Measurements from ENCODE around the gene ULK4. TPM values are rescaled to one million over a fixed set of nuclear protein-coding genes. Genes with fewer than 3 reads are reported as not detected.

ULK4 gene
- total and polyA plus RNA-seq, 12 donors, result 1.6 to 24.5 (median 6.9) TPM

- Histone ChIP-seq H3K4me1 (replicated peaks in 1 of 2) (no peaks in the 10 kb centered on the region), H3K27ac (no peak overlapping the region), H3K4me3 (no peak overlapping the region), H3K36me3 (replicated peaks in 1 of 2) (no peaks in the 10 kb centered on the region), H3K9me3 (replicated peaks in 1 of 3) (no peaks in the 10 kb centered on the region), H3K27me3 (no peaks in the 10 kb centered on the region)
- TF ChIP-seq CTCF (IDR thresholded peaks at IDR 0.05), result no peak
- DNase-seq, result no peak
- intact Hi-C loops (cut with DNase I), result no loop called here
- 94 to 99% (median 97%) methylated on average over 3 of the region's 3 CpGs for WGBS, 4 donors
Measured at GRCh38 chr3:41301548-41301947, 660.4 kb downstream of the ULK4 start.

GRCh38 chr3:41299036-41299435 is 662.9 kb downstream of the ULK4 start:
- H3K9me3 ChIP-seq (replicated peaks in 1 of 3), result no peaks in the 10 kb centered on the region
- H3K4me1 ChIP-seq (replicated peaks in 1 of 2), result no peaks in the 10 kb centered on the region
- H3K36me3 ChIP-seq (replicated peaks in 1 of 2), result no peaks in the 10 kb centered on the region
- intact Hi-C loops (cut with DNase I), result no loop called here
- no peak for DNase-seq
- no peaks in the 10 kb centered on the region for H3K27me3 ChIP-seq
- H3K4me3 ChIP-seq, result no peak overlapping the region
- H3K27ac ChIP-seq, result no peak overlapping the region
- 73 to 96% (median 89%) methylated on average over 3 of the region's 3 CpGs for WGBS, 4 donors
- TF ChIP-seq POLR2A (IDR thresholded peaks at IDR 0.05), result no peak
- TF ChIP-seq CTCF (IDR thresholded peaks at IDR 0.05), result no peak

GRCh38 chr3:41297750-41298149 is 664.2 kb downstream of the ULK4 start:
- H3K4me3 ChIP-seq, result no peak overlapping the region
- no peaks in the 10 kb centered on the region for H3K36me3 ChIP-seq (replicated peaks in 1 of 2)
- H3K9me3 ChIP-seq (replicated peaks in 1 of 3), result no peaks in the 10 kb centered on the region
- TF ChIP-seq CTCF (IDR thresholded peaks at IDR 0.05) (no peak), POLR2A (IDR thresholded peaks at IDR 0.05) (no peak)
- no peak for DNase-seq
- 75 to 90% (median 88%) methylated on average over 1 of the region's 1 CpG for WGBS, 4 donors
- no peak overlapping the region for H3K27ac ChIP-seq
- intact Hi-C loops (cut with DNase I), result no loop called here
- no peaks in the 10 kb centered on the region for H3K4me1 ChIP-seq (replicated peaks in 1 of 2)
- H3K27me3 ChIP-seq, result no peaks in the 10 kb centered on the region

GRCh38 chr3:41296556-41296955 is 665.3 kb downstream of the ULK4 start:
- Histone ChIP-seq H3K27ac (no peak overlapping the region), H3K27me3 (no peaks in the 10 kb centered on the region), H3K4me1 (replicated peaks in 1 of 2) (no peaks in the 10 kb centered on the region), H3K4me3 (no peak overlapping the region), H3K36me3 (replicated peaks in 1 of 2) (no peaks in the 10 kb centered on the region), H3K9me3 (replicated peaks in 1 of 3) (no peaks in the 10 kb centered on the region)
- DNase-seq, result no peak
- intact Hi-C loops (cut with DNase I), result no loop called here
- TF ChIP-seq CTCF (IDR thresholded peaks at IDR 0.05) (no peak), POLR2A (IDR thresholded peaks at IDR 0.05) (no peak)
- WGBS, 4 donors, result 84 to 90% (median 87%) methylated on average over 2 of the region's 2 CpGs
